ENCODE results near the gene TMEM178B.

DNA sequence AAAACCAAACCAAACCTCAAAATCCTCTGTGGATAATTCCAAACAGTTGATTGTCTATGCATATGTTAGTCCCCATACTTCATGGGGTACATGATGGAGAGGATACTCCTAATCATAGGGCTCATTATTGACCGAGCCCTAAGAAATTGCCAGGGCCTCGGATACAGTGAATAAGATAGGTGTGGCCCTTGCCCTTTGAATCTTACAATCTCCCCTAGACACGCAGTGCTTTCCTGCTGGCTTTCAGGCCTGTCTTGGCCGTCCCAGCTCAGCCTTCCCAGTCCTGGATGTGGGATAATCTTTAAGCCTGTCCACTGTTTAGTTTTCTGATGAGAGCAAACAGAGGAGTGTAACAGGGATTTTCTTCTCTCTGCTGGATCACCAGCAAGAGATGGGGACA is 161.8 kb downstream of the TMEM178B start:
- TF ChIP-seq EP300 (IDR thresholded peaks at IDR 0.05; ENCODE audit: borderline replicate concordance in 1 of 2, low read depth in 1 of 2, low read length in 1 of 2) = no peak
- no peak for TF ChIP-seq SMC3 (IDR thresholded peaks at IDR 0.05; ENCODE audit: low read depth, low read length)
- TF ChIP-seq, protein P1, sequence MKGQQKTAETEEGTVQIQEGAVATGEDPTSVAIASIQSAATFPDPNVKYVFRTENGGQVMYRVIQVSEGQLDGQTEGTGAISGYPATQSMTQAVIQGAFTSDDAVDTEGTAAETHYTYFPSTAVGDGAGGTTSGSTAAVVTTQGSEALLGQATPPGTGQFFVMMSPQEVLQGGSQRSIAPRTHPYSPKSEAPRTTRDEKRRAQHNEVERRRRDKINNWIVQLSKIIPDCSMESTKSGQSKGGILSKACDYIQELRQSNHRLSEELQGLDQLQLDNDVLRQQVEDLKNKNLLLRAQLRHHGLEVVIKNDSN (IDR thresholded peaks at IDR 0.05; ENCODE audit: borderline replicate concordance, low read depth) = no peak
- TF ChIP-seq, protein P2, sequence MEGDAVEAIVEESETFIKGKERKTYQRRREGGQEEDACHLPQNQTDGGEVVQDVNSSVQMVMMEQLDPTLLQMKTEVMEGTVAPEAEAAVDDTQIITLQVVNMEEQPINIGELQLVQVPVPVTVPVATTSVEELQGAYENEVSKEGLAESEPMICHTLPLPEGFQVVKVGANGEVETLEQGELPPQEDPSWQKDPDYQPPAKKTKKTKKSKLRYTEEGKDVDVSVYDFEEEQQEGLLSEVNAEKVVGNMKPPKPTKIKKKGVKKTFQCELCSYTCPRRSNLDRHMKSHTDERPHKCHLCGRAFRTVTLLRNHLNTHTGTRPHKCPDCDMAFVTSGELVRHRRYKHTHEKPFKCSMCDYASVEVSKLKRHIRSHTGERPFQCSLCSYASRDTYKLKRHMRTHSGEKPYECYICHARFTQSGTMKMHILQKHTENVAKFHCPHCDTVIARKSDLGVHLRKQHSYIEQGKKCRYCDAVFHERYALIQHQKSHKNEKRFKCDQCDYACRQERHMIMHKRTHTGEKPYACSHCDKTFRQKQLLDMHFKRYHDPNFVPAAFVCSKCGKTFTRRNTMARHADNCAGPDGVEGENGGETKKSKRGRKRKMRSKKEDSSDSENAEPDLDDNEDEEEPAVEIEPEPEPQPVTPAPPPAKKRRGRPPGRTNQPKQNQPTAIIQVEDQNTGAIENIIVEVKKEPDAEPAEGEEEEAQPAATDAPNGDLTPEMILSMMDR (IDR thresholded peaks at IDR 0.05) = no peak
- TF ChIP-seq POLR2AphosphoS5 (IDR thresholded peaks at IDR 0.05; ENCODE audit: low read depth, low read length) = no peak

Data from SK-N-SH (cell line).